Measurements from ENCODE around the gene WNK2.

Gene WNK2

DNA sequence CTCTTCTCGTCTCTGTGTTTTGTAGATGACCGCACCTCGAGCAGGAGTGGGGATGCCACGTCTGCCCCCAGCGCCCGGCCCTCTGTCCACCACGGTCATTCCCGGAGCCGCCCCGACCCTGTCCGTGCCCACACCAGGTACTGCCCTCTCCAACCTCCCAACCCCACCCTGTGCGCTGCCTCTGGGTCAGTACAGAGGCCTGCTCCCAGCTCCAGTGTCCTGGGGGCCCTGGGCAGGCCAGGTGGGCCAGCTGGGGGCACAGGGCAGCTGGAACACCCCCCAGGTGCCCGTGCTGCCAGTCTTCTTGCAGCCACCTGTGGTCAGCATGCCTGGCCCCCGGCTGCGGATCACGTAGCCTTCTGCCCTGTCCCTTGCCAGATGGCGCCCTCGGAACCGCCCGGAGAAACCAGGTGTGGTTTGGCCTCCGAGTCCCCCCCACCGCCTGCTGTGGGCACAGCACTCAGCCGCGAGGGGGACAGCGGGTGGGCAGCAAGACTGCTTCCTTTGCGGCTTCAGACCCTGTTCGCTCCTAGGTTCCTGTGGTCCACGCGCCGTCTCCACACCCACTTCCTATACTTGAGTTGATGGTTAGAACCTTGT lies 133.7 kb downstream of the WNK2 start:
- H3K4me3 ChIP-seq (ENCODE audit: severe bottlenecking) = no peak overlapping the region
- ATAC-seq (ENCODE audit: low read depth) = no peak

DNA sequence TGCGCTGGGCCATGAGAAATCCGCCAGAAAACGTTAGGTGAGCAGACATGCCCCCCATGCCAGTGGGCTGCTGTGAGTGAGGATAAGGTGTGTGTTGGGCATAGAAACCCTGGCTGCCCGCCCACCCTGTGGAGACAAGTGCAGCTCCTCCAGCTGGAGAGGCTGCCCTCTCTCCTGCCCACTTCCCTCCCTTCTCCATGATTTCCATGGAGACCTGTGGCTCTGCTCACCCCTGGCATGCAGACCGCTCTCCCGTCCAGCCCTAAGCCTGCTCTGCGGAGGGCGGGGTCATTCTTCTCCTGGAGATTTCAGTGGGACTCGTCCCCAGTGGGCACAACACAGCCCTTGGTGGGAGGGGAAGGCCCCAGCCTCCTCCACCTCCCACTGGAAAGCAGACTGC lies 134.5 kb downstream of the WNK2 start:
- H3K9me3 ChIP-seq (ENCODE audit: severe bottlenecking) = no peaks in the 10 kb centered on the region
- H3K36me3 ChIP-seq (ENCODE audit: low read depth) = no peaks in the 10 kb centered on the region
- H3K27me3 ChIP-seq (ENCODE audit: insufficient read depth, poor library complexity, severe bottlenecking) = no peaks in the 10 kb centered on the region
- TF ChIP-seq, protein P1, sequence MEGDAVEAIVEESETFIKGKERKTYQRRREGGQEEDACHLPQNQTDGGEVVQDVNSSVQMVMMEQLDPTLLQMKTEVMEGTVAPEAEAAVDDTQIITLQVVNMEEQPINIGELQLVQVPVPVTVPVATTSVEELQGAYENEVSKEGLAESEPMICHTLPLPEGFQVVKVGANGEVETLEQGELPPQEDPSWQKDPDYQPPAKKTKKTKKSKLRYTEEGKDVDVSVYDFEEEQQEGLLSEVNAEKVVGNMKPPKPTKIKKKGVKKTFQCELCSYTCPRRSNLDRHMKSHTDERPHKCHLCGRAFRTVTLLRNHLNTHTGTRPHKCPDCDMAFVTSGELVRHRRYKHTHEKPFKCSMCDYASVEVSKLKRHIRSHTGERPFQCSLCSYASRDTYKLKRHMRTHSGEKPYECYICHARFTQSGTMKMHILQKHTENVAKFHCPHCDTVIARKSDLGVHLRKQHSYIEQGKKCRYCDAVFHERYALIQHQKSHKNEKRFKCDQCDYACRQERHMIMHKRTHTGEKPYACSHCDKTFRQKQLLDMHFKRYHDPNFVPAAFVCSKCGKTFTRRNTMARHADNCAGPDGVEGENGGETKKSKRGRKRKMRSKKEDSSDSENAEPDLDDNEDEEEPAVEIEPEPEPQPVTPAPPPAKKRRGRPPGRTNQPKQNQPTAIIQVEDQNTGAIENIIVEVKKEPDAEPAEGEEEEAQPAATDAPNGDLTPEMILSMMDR (IDR thresholded peaks at IDR 0.05; ENCODE audit: poor library complexity, severe bottlenecking) = no peak
- H3K4me1 ChIP-seq (ENCODE audit: insufficient read depth, poor library complexity, severe bottlenecking) = no peaks in the 10 kb centered on the region
- no peak overlapping the region for H3K4me3 ChIP-seq (ENCODE audit: severe bottlenecking)
- no peak overlapping the region for H3K27ac ChIP-seq (ENCODE audit: poor library complexity, severe bottlenecking)
- DNase-seq (ENCODE audit: low spot score) = peak; percentile 31
- no peak for ATAC-seq (ENCODE audit: low read depth)

More for the DNA sequence above, 133.7 kb downstream of the WNK2 start:
- Histone ChIP-seq H3K36me3 (ENCODE audit: low read depth) (no peaks in the 10 kb centered on the region), H3K4me1 (ENCODE audit: insufficient read depth, poor library complexity, severe bottlenecking) (peaks cover 8% of the 10 kb centered on the region), H3K27ac (ENCODE audit: poor library complexity, severe bottlenecking) (no peak overlapping the region), H3K9me3 (ENCODE audit: severe bottlenecking) (no peaks in the 10 kb centered on the region), H3K27me3 (ENCODE audit: insufficient read depth, poor library complexity, severe bottlenecking) (no peaks in the 10 kb centered on the region)
- TF ChIP-seq, protein P1 (IDR thresholded peaks at IDR 0.05; ENCODE audit: poor library complexity, severe bottlenecking) = no peak
- DNase-seq (ENCODE audit: low spot score) = peak; percentile 56

DNA sequence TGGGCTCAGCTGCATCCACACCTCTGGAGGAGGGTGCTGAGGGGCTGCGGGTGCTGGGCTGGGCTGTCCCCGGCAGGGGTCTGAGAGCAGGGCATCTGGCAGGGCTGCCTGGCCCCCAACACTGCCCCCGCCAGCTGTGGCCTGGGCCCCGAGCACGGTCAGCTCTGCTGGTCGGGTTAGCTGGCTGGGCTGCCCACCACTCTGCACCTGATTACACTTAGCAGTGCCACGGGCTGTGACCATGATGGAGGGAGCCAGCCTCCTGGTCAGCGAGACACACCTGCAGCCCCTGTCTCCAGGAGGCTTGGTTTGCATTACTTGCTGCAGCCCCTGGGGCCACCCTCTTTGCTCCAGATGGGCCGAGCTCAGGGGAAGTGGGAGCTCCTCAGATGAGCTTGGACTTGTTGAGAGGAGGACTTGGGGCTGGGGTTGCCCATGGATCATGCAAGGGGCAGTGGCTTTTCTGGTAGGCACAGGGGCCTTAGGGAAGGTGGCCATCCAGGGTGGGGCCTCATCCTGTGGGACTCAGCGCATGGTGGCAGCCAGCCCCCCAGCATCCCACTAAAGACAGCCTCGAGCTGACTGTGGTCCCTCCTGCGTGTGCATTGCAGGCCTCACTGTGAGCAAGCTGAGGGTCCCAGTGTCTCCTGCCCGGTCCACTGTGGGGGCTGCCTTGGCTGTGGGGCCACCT lies 135.5 kb downstream of the WNK2 start:
- no peak for ATAC-seq (ENCODE audit: low read depth)

DNA sequence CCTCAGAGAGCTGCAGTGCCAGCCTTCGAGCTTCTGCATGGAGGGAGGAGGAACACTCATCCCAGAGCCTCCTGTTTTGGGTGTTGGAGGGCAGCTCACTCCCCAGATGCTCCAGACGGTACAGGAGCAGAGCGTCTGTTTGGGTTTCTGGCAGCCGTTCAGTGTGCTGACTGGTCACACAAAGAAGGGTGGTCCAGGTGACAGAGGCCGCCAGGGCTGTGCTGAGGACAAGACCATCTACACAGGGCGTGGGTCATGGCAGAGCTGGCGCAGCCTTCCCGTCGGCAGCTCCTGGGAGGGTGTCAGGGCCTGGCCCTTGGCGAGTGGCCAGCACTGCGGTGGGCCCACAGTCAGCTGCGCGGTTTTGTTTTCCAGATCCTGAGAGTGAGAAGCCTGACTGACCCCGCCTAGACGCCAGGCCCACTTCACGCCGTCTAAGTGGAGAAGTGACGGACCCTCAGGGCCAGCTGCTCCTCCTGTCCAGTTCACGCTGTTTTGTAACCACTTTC lies 136.1 kb downstream of the WNK2 start:
- no peak overlapping the region for H3K27ac ChIP-seq (ENCODE audit: poor library complexity, severe bottlenecking)
- DNase-seq (ENCODE audit: low spot score) (peak; percentile 41), ATAC-seq (ENCODE audit: low read depth) (no peak)
- no peaks in the 10 kb centered on the region for H3K9me3 ChIP-seq (ENCODE audit: severe bottlenecking)
- H3K4me3 ChIP-seq (ENCODE audit: severe bottlenecking) = no peak overlapping the region
- TF ChIP-seq, protein P1 (IDR thresholded peaks at IDR 0.05; ENCODE audit: poor library complexity, severe bottlenecking) = no peak
- H3K36me3 ChIP-seq (ENCODE audit: low read depth) = no peaks in the 10 kb centered on the region
- no peaks in the 10 kb centered on the region for H3K27me3 ChIP-seq (ENCODE audit: insufficient read depth, poor library complexity, severe bottlenecking)
- H3K4me1 ChIP-seq (ENCODE audit: insufficient read depth, poor library complexity, severe bottlenecking) = no peaks in the 10 kb centered on the region

More for the DNA sequence above, 135.5 kb downstream of the WNK2 start:
- H3K27ac ChIP-seq (ENCODE audit: poor library complexity, severe bottlenecking) = no peak overlapping the region
- no peaks in the 10 kb centered on the region for H3K27me3 ChIP-seq (ENCODE audit: insufficient read depth, poor library complexity, severe bottlenecking)
- no peaks in the 10 kb centered on the region for H3K9me3 ChIP-seq (ENCODE audit: severe bottlenecking)
- H3K4me3 ChIP-seq (ENCODE audit: severe bottlenecking) = no peak overlapping the region
- peak; percentile 37 for DNase-seq (ENCODE audit: low spot score)
- TF ChIP-seq, protein P1 (IDR thresholded peaks at IDR 0.05; ENCODE audit: poor library complexity, severe bottlenecking) = no peak
- no peaks in the 10 kb centered on the region for H3K36me3 ChIP-seq (ENCODE audit: low read depth)
- no peaks in the 10 kb centered on the region for H3K4me1 ChIP-seq (ENCODE audit: insufficient read depth, poor library complexity, severe bottlenecking)
